Gastroesophageal sphincter (tissue), 3 donors: Measurements from ENCODE around the gene SUCNR1.

Experiments used
- POLR2A ChIP-seq, 2 donors: fragments of 450-650 bp; IDR thresholded peaks; one replicate each; pipeline ENCODE4 v1.6.1; 2017; ENCODE audit warnings: antibody characterized with exemption in 2 of 2, mild to moderate bottlenecking in 2 of 2, moderate library complexity in 1 of 2
- TF ChIP-seq, protein P1 (sequence below), 4 experiments: fragments of 200-600 bp in 2 of 4; fragments of 450-650 bp in 2 of 4; sonication (generic) in 1 of 4; IDR thresholded peaks; one replicate each; pipeline ENCODE4 v1.5.1; 2017 to 2019; ENCODE audit warnings: antibody characterized with exemption in 4 of 4, mild to moderate bottlenecking in 2 of 4, moderate library complexity in 2 of 4

DNA sequence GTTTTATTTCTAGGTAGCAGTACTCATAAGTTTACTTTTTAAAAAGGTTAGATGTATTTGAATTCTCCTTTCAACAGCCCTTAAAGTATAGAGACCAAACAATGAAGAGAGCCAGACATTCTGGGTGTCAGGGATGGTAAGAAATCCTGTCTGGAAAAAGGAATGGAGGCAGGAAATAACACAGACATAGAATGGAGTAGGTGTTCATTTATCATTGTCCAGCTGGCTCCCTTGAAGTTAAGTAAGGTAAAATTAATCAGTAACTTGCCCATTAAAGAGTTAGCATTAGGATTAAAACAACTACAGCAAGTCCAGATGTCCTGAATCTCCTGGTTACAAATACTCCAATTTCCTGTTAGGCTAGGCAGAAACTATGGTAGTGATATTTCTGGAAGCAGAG is 13.5 kb upstream of the SUCNR1 start:
- no peak for TF ChIP-seq POLR2A (IDR thresholded peaks at IDR 0.05)
- TF ChIP-seq, protein P1, sequence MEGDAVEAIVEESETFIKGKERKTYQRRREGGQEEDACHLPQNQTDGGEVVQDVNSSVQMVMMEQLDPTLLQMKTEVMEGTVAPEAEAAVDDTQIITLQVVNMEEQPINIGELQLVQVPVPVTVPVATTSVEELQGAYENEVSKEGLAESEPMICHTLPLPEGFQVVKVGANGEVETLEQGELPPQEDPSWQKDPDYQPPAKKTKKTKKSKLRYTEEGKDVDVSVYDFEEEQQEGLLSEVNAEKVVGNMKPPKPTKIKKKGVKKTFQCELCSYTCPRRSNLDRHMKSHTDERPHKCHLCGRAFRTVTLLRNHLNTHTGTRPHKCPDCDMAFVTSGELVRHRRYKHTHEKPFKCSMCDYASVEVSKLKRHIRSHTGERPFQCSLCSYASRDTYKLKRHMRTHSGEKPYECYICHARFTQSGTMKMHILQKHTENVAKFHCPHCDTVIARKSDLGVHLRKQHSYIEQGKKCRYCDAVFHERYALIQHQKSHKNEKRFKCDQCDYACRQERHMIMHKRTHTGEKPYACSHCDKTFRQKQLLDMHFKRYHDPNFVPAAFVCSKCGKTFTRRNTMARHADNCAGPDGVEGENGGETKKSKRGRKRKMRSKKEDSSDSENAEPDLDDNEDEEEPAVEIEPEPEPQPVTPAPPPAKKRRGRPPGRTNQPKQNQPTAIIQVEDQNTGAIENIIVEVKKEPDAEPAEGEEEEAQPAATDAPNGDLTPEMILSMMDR (IDR thresholded peaks at IDR 0.05): no peak
